GM12878 (cell line): ENCODE results near the gene KRT7.

Source experiments
- CEBPB ChIP-seq, 2 experiments: fragments of 150-350 bp in 1 of 2; IDR thresholded peaks; 2 replicates each; pipeline ENCODE4 v1.6.1; 2012 to 2014; ENCODE audit warnings: low read depth in 2 of 2, low read length in 2 of 2, borderline replicate concordance in 1 of 2, inconsistent platforms in 1 of 2
- CTCF ChIP-seq, 3 experiments: IDR thresholded peaks in 2 of 3; conservative IDR thresholded peaks in 1 of 3; 2 replicates each; pipeline ENCODE4 v1.5.1; 2011; ENCODE audit warnings: low read depth in 3 of 3, low read length in 3 of 3, mild to moderate bottlenecking in 3 of 3, control low read depth in 2 of 3, moderate library complexity in 2 of 3, inconsistent platforms in 1 of 3, mixed read lengths in 1 of 3; ENCODE audit not compliant: control insufficient read depth in 2 of 3, insufficient read depth in 1 of 3; ENCODE audit errors: extremely low read depth in 1 of 3
- ETV6 ChIP-seq, 2 experiments: fragments of 450-650 bp in 1 of 2; IDR thresholded peaks in 1 of 2; conservative IDR thresholded peaks in 1 of 2; 2 replicates each; pipeline ENCODE4 v1.6.1; 2014; ENCODE audit warnings: antibody characterized with exemption in 1 of 2, borderline replicate concordance in 1 of 2, low read depth in 1 of 2, mild to moderate bottlenecking in 1 of 2, moderate library complexity in 1 of 2
- SPI1 ChIP-seq: IDR thresholded peaks from 2 replicates; pipeline ENCODE4 v1.6.1; 2011; ENCODE audit warnings: low read depth, mild to moderate bottlenecking, low read length, moderate library complexity, borderline replicate concordance; ENCODE audit not compliant: insufficient read depth

- TF ChIP-seq SPI1: no peak
- no peak for TF ChIP-seq ETV6 (conservative IDR thresholded peaks at IDR 0.05 in 1 of 2, IDR thresholded peaks at IDR 0.05 in 1 of 2; ENCODE audit: borderline replicate concordance in 1 of 2, low read depth in 1 of 2)
- no peak for TF ChIP-seq CTCF (IDR thresholded peaks at IDR 0.05 in 2 of 3, conservative IDR thresholded peaks at IDR 0.05 in 1 of 3; ENCODE audit: control insufficient read depth in 2 of 3, extremely low read depth in 1 of 3, insufficient read depth in 1 of 3, low read depth in 3 of 3, low read length in 3 of 3)
- no peak for TF ChIP-seq CEBPB (IDR thresholded peaks at IDR 0.05; ENCODE audit: borderline replicate concordance in 1 of 2, low read depth in 2 of 2, low read length in 2 of 2)
These were observed 63.7 kb downstream of the KRT7 start for GRCh38 chr12:52296572-52297215.
